Thymus (tissue), 11 donors: ENCODE data around the gene MAZ. TPM values are rescaled to one million over a fixed set of nuclear protein-coding genes. Genes with fewer than 3 reads are reported as not detected.

Experiments used
- DNase-seq, 9 donors: peaks; one replicate each; pipeline ENCODE4 v3.0.0-alpha.2; 2013; ENCODE audit warnings: low spot score in 9 of 9, low read depth in 6 of 9, missing footprints in 1 of 9
- H3K27ac ChIP-seq, 2 donors: one replicate each; pipeline ENCODE4 v1.5.1; 2013; ENCODE audit warnings: control low read depth in 1 of 2, low read depth in 1 of 2, low read length in 1 of 2, mild to moderate bottlenecking in 1 of 2, moderate library complexity in 1 of 2
- H3K27me3 ChIP-seq, 2 donors: one replicate each; pipeline ENCODE4 v1.5.1; 2013; ENCODE audit warnings: low read length in 1 of 2; ENCODE audit not compliant: control insufficient read depth in 2 of 2, insufficient read depth in 1 of 2
- H3K36me3 ChIP-seq, 2 donors: one replicate each; pipeline ENCODE4 v1.5.1; 2013; ENCODE audit warnings: low read length in 1 of 2, mild to moderate bottlenecking in 1 of 2, moderate library complexity in 1 of 2; ENCODE audit not compliant: control insufficient read depth in 2 of 2, insufficient read depth in 2 of 2
- H3K4me1 ChIP-seq, 2 donors: one replicate each; pipeline ENCODE4 v1.5.1; 2013; ENCODE audit warnings: low read length in 2 of 2; ENCODE audit not compliant: control insufficient read depth in 2 of 2, insufficient read depth in 2 of 2
- H3K4me3 ChIP-seq, 2 donors: one replicate each; pipeline ENCODE4 v1.5.1; 2013; ENCODE audit warnings: low read length in 2 of 2, control low read depth in 1 of 2, mild to moderate bottlenecking in 1 of 2
- H3K9me3 ChIP-seq, 2 donors: one replicate each; pipeline ENCODE4 v1.5.1; 2013; ENCODE audit warnings: low read length in 1 of 2, mild to moderate bottlenecking in 1 of 2; ENCODE audit not compliant: control insufficient read depth in 2 of 2, insufficient read depth in 1 of 2
- WGBS: extraction: QIAGEN DNeasy Blood & Tissue Kit; methylation state at CpG from one replicate; pipeline ENCODE4 v1.1.7; 2013; 5-methylcytosine and 5-hydroxymethylcytosine counted together
- polyA plus RNA-seq: library from polyadenylated mRNA; stranded (reverse); fragments of 200-250 nt; gene quantifications from one replicate; pipeline ENCODE4 v1.2.3, GENCODE V29; 2013
- total RNA-seq: library from RNA; stranded (reverse); fragments of 120-200 nt; gene quantifications from one replicate; pipeline ENCODE4 v1.2.4, GENCODE V29; 2013
- donor health status: healthy.

The MAZ gene
- total and polyA plus RNA-seq, 2 donors = 178 to 192 TPM

DNA sequence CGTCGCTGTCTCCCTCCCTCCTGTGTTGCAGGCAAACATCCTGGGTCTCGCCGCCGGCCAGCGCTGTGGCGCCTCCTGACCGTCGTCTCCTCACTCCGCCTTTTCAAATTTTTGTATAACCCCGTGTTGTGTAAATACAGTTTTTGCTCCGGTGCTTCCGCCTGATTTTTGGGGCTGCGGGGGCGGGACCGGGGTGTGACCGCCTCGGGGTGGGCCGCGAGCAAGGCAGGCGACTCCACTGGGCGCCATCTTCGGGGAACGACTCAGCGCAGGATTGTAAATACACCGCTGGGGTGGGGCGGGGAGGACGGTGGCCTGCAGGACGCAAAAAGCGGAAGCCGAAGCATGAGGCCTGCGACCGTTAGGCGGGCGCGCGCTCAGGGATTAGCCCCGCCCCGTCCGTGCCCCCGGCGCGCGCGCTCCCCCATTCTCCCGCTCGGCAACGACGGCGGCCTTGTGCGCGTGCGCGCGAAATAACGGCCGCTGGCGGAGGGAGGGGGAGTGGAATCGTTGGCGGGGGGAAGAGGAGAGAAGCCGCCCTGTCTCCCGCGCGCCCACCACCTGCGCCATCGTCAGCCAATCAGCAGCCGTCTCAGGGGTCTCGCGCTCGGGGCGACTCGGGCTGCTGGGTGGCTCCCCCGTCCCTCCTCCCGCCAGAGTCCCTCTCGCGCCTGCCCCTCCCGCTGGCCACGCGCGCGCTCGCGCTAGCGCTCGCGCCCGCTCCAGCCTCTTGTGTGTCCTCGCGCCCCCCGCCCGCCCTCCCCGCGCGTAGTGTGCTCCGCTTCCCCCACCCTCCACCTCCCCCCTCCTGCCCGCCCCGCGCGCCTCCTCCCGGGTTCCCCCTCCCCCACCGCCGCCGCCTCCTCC is 864 bp upstream of the MAZ start:
- Histone ChIP-seq H3K27me3 (peaks cover 0 to 5% of the 10 kb centered on the region in 2 donors), H3K9me3 (no peaks in the 10 kb centered on the region), H3K4me1 (peaks cover 26 to 48% of the 10 kb centered on the region in 2 donors), H3K4me3 (peak overlapping the region; percentile 80 to 86), H3K27ac (peak overlapping the region; percentile 98), H3K36me3 (peaks cover 40 to 75% of the 10 kb centered on the region in 2 donors)
- DNase-seq = peak; percentile 87 to 99 (median 97)
- WGBS = under 1% methylated on average over 97 of the region's 103 CpGs

- H3K27ac ChIP-seq = peak overlapping the region; percentile 97 to 98
- H3K36me3 ChIP-seq = peaks cover 30 to 68% of the 10 kb centered on the region in 2 donors
- peak in 2 of 9 donors; percentile 52 to 77 for DNase-seq
- H3K4me1 ChIP-seq = peaks cover 36 to 62% of the 10 kb centered on the region in 2 donors
- peak overlapping the region; percentile 70 to 86 for H3K4me3 ChIP-seq
- H3K9me3 ChIP-seq = no peaks in the 10 kb centered on the region
- H3K27me3 ChIP-seq = peaks cover 0 to 18% of the 10 kb centered on the region in 2 donors
- WGBS = under 1% methylated on average over 99 of the region's 99 CpGs
These were observed 504 bp downstream of the MAZ start for GRCh38 chr16:29806641-29807425.

- Histone ChIP-seq H3K4me1 (peaks cover 41 to 69% of the 10 kb centered on the region in 2 donors), H3K9me3 (no peaks in the 10 kb centered on the region), H3K36me3 (peaks cover 28 to 60% of the 10 kb centered on the region in 2 donors), H3K27me3 (peaks cover 5 to 26% of the 10 kb centered on the region in 2 donors), H3K27ac (peak overlapping the region; percentile 97 to 98), H3K4me3 (peak overlapping the region; percentile 70 to 86)
- under 1% methylated on average over 69 of the region's 69 CpGs for WGBS
- peak in 8 of 9 donors; percentile 80 to 94 (median 87) for DNase-seq
These were observed 1.3 kb downstream of the MAZ start for GRCh38 chr16:29807426-29808218.

- Histone ChIP-seq H3K27me3 (peaks cover 8 to 33% of the 10 kb centered on the region in 2 donors), H3K9me3 (peaks cover 0 to 5% of the 10 kb centered on the region in 2 donors), H3K27ac (peak overlapping the region; percentile 97 to 98), H3K36me3 (peaks cover 25 to 53% of the 10 kb centered on the region in 2 donors), H3K4me3 (peak overlapping the region; percentile 70 to 86), H3K4me1 (peaks cover 43 to 74% of the 10 kb centered on the region in 2 donors)
- DNase-seq = no peak
- WGBS = 70% methylated on average over 25 of the region's 25 CpGs
These were observed 2.0 kb downstream of the MAZ start for GRCh38 chr16:29808219-29808900.

- DNase-seq = no peak
- Histone ChIP-seq H3K4me1 (peaks cover 35 to 75% of the 10 kb centered on the region in 2 donors), H3K27ac (no peak overlapping the region), H3K9me3 (peaks cover 0 to 5% of the 10 kb centered on the region in 2 donors), H3K36me3 (peaks cover 25 to 45% of the 10 kb centered on the region in 2 donors), H3K27me3 (peaks cover 8 to 42% of the 10 kb centered on the region in 2 donors), H3K4me3 (peak overlapping the region; percentile 70 to 86)
- WGBS = 94% methylated on average over 31 of the region's 31 CpGs
These were observed 2.9 kb downstream of the MAZ start for GRCh38 chr16:29809031-29809747.

DNA sequence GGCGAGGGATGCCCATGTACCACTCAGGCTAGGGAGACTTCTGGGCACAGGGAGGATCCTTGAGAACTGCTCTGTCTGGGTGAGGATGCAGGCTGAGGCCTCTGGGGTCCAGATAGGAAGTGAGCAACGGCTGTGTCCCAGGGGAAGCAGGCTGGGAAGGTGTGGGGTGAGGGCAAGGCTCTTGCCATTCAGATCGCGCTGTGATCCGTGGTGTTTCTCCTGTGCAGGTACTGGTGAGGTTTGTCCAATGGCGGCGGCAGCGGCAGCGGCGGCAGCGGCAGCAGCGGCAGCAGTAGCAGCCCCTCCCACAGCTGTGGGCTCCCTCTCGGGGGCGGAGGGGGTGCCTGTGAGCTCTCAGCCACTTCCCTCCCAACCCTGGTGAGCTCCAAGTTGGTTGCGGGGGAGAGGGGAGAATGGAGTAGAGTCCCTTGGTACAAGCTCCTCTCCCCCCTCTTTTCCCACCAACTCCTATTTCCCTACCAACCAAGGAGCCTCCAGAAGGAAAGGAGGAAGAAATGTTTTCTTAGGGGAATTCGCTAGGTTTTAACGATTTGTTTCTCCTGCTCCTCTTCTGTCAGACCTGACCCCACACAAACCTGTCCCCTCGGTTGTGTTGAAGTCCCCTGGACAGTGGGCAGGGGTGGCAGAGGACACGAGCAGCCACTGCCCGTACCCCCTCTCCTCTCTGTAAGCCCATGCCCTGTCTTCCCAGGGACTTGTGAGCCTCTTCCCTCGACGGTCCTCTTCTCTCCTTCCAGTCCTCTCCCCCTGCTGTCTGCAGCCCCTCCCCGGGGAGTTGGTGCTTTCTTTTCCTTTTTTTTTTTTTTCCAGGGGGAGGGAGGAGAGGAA is 3.7 kb downstream of the MAZ start:
- peak overlapping the region in 1 of 2 donors; percentile 30 for H3K27ac ChIP-seq

DNA sequence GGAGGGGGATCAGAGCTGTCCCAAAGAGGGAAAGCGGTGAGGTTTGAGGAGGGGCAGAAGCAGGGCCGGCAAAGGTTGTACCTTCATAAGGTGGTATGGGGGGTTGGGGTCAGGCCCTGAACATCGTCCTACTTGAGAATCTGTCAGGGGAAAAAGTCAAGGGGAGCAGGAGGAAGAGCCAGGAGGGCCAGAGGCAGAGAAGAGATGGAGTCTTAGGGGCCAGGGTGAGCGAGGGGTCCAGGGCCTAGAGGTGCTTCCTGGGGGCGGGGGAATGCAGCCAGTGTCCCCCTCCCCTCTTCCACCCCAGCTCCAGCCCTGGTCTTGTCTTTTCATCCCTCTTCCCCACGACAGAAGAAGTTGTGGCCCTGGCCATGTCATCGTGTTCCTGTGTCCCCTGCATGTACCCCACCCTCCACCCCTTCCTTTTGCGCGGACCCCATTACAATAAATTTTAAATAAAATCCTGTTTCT is 4.4 kb downstream of the MAZ start:
- Histone ChIP-seq H3K4me1 (peaks cover 37 to 81% of the 10 kb centered on the region in 2 donors), H3K36me3 (peaks cover 25 to 38% of the 10 kb centered on the region in 2 donors), H3K9me3 (peaks cover 0 to 5% of the 10 kb centered on the region in 2 donors), H3K27me3 (peaks cover 8 to 47% of the 10 kb centered on the region in 2 donors), H3K4me3 (peak overlapping the region in 1 of 2 donors; percentile 38), H3K27ac (peak overlapping the region; percentile 19 to 30)
- DNase-seq = no peak
- 70% methylated on average over 9 of the region's 9 CpGs for WGBS

More for the DNA sequence above, 3.7 kb downstream of the MAZ start:
- Histone ChIP-seq H3K9me3 (peaks cover 0 to 5% of the 10 kb centered on the region in 2 donors), H3K27me3 (peaks cover 8 to 47% of the 10 kb centered on the region in 2 donors), H3K4me1 (peaks cover 33 to 75% of the 10 kb centered on the region in 2 donors), H3K36me3 (peaks cover 25 to 38% of the 10 kb centered on the region in 2 donors), H3K4me3 (no peak overlapping the region)
- DNase-seq = no peak
- WGBS = 83% methylated on average over 23 of the region's 23 CpGs
